ENCODE data around the gene FOXB1. TPM values are rescaled to one million over a fixed set of nuclear protein-coding genes. Genes with fewer than 3 reads are reported as not detected.

Gene FOXB1
- total RNA-seq, 1 experiment from 2014 or later, result not detected

DNA sequence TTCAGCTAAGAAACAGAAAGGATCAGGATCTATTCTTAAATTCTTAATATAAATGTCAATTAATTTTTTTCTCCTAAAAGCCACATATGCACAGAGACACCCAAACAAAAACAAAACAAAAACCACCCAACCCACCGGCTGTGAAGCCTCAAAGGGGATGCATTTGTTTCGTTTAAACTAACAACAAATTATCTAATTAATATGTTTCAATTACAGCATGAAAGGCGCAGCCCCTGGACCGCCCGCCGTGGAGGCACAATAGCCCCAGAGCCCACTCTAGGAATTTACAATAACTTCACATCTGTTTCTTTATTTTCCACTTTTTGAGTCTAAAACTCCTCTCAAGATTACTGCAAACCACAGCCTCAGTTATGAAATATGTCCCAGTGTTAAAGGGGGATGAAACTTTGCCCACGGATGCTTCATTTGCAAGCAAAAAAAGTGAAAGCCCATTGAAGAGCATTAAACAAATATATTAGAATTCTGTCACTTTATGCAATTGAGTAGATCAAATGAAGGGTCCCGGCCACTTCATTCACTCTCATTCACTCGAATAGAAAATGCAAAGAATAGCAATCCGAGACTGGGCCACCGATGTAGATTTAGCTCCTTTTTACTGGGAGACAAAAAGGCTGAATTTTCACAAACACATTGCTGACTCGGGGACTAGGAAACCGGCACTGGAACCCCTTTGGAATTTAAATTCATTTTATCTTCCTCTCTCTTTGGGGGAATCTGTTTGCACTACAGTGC is 6.0 kb downstream of the FOXB1 start:
- intact Hi-C loops (cut with micrococcal nuclease; ENCODE audit: unreplicated experiment), result loop anchor here (10.0 kb wide), 1 partner anchor 315 kb away; no protein-coding TSS in a partner anchor
- DNase-seq (ENCODE audit: low spot score), result no peak
- no peak for TF ChIP-seq EZH2 (IDR thresholded peaks at IDR 0.05; ENCODE audit: borderline replicate concordance, low read depth, low read length, poor library complexity, severe bottlenecking)
- TF ChIP-seq, protein P1, sequence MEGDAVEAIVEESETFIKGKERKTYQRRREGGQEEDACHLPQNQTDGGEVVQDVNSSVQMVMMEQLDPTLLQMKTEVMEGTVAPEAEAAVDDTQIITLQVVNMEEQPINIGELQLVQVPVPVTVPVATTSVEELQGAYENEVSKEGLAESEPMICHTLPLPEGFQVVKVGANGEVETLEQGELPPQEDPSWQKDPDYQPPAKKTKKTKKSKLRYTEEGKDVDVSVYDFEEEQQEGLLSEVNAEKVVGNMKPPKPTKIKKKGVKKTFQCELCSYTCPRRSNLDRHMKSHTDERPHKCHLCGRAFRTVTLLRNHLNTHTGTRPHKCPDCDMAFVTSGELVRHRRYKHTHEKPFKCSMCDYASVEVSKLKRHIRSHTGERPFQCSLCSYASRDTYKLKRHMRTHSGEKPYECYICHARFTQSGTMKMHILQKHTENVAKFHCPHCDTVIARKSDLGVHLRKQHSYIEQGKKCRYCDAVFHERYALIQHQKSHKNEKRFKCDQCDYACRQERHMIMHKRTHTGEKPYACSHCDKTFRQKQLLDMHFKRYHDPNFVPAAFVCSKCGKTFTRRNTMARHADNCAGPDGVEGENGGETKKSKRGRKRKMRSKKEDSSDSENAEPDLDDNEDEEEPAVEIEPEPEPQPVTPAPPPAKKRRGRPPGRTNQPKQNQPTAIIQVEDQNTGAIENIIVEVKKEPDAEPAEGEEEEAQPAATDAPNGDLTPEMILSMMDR (conservative IDR thresholded peaks at IDR 0.05; ENCODE audit: low read depth, low read length), result no peak
- ChIA-PET POLR2A (ENCODE audit: low non-redundant PET) (no interaction called here), CTCF (no interaction called here)
- no TSS peak for BruUV-seq (replicated peaks)
- Histone ChIP-seq H3K4me1 (ENCODE audit: insufficient read depth, low read length, poor library complexity, severe bottlenecking) (peaks cover 8% of the 10 kb centered on the region), H3K36me3 (ENCODE audit: insufficient read depth, low read length, poor library complexity, severe bottlenecking) (no peaks in the 10 kb centered on the region), H3K9me3 (ENCODE audit: low read depth, low read length, poor library complexity, severe bottlenecking) (no peaks in the 10 kb centered on the region), H3K27me3 (replicated peaks; ENCODE audit: insufficient read depth, low read depth, low read length, poor library complexity) (peaks cover 100% of the 10 kb centered on the region), H3K4me3 (ENCODE audit: low read depth, low read length, poor library complexity, severe bottlenecking) (no peak overlapping the region), H3K27ac (ENCODE audit: low read depth, low read length, poor library complexity, severe bottlenecking) (no peak overlapping the region)

DNA sequence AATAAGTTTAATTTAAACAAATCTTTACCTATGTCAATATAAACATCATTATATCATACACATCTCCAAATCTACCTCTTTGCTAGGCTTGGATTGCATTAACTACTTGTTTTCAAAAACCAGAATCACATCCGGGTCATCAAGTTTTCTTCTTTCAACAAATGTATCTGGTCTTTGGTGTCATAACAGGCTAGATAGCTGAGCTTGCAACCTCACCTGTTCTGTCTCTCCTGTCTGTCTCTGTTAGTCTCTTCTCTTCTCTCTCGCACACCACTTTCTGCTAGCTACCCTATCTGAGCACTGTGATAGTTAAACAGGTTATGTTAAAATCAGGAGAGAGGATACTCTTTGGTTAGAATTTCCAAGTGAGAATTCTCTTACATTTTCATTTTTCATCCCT is 6.7 kb downstream of the FOXB1 start:
- BruUV-seq (replicated peaks), result no TSS peak
- TF ChIP-seq EZH2 (IDR thresholded peaks at IDR 0.05; ENCODE audit: borderline replicate concordance, low read depth, low read length, poor library complexity, severe bottlenecking), result no peak
- TF ChIP-seq, protein P1 (conservative IDR thresholded peaks at IDR 0.05; ENCODE audit: low read depth, low read length), result no peak
- no peaks in the 10 kb centered on the region for H3K36me3 ChIP-seq (ENCODE audit: insufficient read depth, low read length, poor library complexity, severe bottlenecking)
- ChIA-PET POLR2A (ENCODE audit: low non-redundant PET) (no interaction called here), CTCF (no interaction called here)
- no peak overlapping the region for H3K4me3 ChIP-seq (ENCODE audit: low read depth, low read length, poor library complexity, severe bottlenecking)
- intact Hi-C loops (cut with micrococcal nuclease; ENCODE audit: unreplicated experiment), result no loop called here
- no peaks in the 10 kb centered on the region for H3K9me3 ChIP-seq (ENCODE audit: low read depth, low read length, poor library complexity, severe bottlenecking)
- peaks cover 3% of the 10 kb centered on the region for H3K4me1 ChIP-seq (ENCODE audit: insufficient read depth, low read length, poor library complexity, severe bottlenecking)
- no peak overlapping the region for H3K27ac ChIP-seq (ENCODE audit: low read depth, low read length, poor library complexity, severe bottlenecking)
- no peak for DNase-seq (ENCODE audit: low spot score)
- peaks cover 96% of the 10 kb centered on the region for H3K27me3 ChIP-seq (replicated peaks; ENCODE audit: insufficient read depth, low read depth, low read length, poor library complexity)

DNA sequence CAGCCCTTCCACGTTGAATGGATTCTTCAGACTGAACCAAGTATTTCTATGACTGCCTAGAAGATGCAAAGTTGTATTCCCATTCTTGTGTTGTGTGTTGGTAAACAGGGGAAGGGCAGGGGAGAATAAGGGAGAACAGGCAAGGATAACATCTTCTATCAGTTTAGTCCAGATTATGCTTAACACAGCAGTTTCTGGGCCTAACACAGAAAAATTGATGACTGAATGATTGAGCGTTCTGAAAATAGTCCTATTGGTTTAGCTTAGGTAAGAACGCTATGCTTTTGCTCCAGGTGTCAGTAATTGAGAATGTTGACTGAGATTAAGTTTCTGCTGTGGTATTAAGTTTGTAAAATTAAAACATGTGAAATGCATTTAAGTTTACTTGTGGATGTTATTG is 8.6 kb downstream of the FOXB1 start:
- H3K9me3 ChIP-seq (ENCODE audit: low read depth, low read length, poor library complexity, severe bottlenecking), result no peaks in the 10 kb centered on the region
- ChIA-PET CTCF (no interaction called here), POLR2A (ENCODE audit: low non-redundant PET) (no interaction called here)
- no peak overlapping the region for H3K4me3 ChIP-seq (ENCODE audit: low read depth, low read length, poor library complexity, severe bottlenecking)
- no TSS peak for BruUV-seq (replicated peaks)
- H3K27me3 ChIP-seq (replicated peaks; ENCODE audit: insufficient read depth, low read depth, low read length, poor library complexity), result peaks cover 78% of the 10 kb centered on the region
- TF ChIP-seq, protein P1 (conservative IDR thresholded peaks at IDR 0.05; ENCODE audit: low read depth, low read length), result no peak
- TF ChIP-seq EZH2 (IDR thresholded peaks at IDR 0.05; ENCODE audit: borderline replicate concordance, low read depth, low read length, poor library complexity, severe bottlenecking), result no peak
- no peak overlapping the region for H3K27ac ChIP-seq (ENCODE audit: low read depth, low read length, poor library complexity, severe bottlenecking)
- intact Hi-C loops (cut with micrococcal nuclease; ENCODE audit: unreplicated experiment), result no loop called here
- DNase-seq (ENCODE audit: low spot score), result no peak
- H3K36me3 ChIP-seq (ENCODE audit: insufficient read depth, low read length, poor library complexity, severe bottlenecking), result no peaks in the 10 kb centered on the region
- no peaks in the 10 kb centered on the region for H3K4me1 ChIP-seq (ENCODE audit: insufficient read depth, low read length, poor library complexity, severe bottlenecking)
